Forelimb muscle (tissue), 1 donor: ENCODE measurements around the gene DDI1. TPM values are rescaled to one million over a fixed set of nuclear protein-coding genes. Genes with fewer than 3 reads are reported as not detected.
"Not testable (repeated sequence)": the region's sequence is repeated elsewhere in the genome, so short reads cannot be mapped to it uniquely, and the experiment has no call there.

Source experiments
- DNase-seq: peaks from one replicate; pipeline ENCODE4 v3.0.0-alpha.2; 2013; ENCODE audit warnings: low read depth
- polyA plus RNA-seq: library from polyadenylated mRNA; unstranded; fragments of 120-200 nt; gene quantifications from one replicate; pipeline ENCODE4 v1.2.1, GENCODE V29; 2013; ENCODE audit not compliant: insufficient read length

Gene DDI1
- polyA plus RNA-seq, 1 donor, result not detected

DNA sequence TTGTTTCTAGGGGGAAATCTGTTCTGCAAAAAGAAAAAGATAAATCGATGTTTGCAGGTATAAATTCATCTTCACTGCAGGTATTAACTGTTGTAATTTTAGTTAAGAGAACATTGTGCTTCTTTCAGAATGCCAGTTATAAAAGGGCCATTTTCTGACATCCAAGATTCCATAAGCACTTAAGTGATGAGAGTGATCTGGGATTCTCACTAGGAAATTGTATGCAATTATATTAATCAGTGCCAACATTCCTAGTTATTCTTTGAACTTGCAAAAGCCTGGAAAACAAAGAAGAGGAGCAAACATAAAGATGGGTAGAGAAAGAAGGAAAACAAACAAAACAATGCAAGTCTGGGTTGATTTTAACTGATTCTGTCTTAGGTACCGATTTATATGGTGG, 5.4 kb downstream of the DDI1 start:
- no peak for DNase-seq

DNA sequence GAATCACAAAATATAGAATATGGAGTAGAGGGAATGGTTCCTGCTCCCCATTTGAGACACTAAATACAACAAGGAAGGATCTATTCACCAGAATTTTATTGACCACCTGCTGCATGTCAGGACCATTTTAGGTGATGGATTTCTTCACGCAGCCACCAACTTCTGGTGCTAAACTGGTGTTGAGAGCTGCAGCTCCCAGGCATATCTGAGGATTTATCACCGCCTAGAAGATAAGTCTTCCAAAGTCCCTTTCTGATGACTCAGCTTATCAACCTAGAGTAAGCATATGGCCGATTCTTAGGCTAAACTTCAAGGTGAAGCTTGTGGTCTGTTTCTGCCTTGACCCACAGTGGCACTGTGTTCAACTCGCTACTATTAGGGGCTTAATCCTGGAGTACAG, 6.7 kb downstream of the DDI1 start:
- no peak for DNase-seq

GRCh38 chr11:104043678-104044239, 7.3 kb downstream of the DDI1 start:
- no peak for DNase-seq

- DNase-seq, result no peak
These were observed 9.9 kb downstream of the DDI1 start for GRCh38 chr11:104046331-104046730.

DNA sequence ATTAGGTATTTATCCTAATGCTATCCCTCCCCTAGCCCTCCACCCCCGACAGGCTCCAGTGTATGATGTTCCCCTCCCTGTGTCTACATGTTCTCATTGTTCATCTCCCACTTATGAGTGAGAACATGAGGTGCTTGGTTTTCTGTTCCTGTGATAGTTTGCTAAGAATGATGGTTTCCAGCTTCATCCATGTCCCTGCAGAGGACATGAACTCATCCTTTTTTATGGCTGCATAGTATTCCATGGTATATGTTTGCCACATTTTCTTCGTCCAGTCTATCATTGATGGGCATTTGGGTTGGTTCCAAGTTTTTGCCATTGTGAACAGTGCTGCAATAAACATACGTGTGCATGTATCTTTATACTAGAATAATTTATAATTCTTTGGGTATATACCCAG, 10.4 kb downstream of the DDI1 start:
- not testable (repeated sequence) for DNase-seq

- no peak for DNase-seq
These were observed 12.7 kb downstream of the DDI1 start for GRCh38 chr11:104049116-104049515.

- DNase-seq, result no peak
These were observed 15.3 kb downstream of the DDI1 start for GRCh38 chr11:104051778-104052177.

DNA sequence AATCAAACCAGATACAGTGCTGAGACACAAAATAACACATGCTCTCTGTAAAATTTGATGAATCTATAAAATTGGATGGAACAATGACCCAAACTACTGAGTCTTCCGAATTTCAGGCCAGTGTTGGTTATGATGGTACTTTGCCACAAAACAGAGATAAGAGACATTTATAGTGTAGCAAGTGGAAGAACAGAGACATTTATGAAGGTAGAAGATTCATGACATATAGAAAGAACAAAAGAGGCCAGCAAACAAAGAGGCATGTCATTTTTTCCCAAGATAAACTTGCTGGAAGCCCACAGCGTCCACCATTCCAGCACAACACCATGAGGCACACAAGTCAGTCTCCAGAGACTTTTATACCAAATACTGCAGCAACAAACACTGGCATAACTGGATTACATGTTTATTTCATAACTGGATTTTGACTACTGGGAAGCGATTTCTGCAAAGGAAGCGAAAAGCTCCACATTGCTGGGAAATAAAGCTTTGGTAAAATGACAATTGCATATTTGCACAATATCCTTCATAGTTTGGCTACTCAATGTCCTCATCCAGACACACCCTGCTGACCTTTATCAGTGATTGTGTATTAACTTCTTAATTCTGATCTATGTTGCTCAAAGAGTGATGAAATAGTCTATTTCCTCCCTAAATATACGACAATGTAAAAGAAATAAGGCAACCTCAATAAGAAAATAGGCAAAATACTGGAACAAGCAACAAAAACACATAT, 17.5 kb downstream of the DDI1 start:
- DNase-seq, result no peak

GRCh38 chr11:104054911-104055529, 18.6 kb downstream of the DDI1 start:
- DNase-seq, result no peak

DNA sequence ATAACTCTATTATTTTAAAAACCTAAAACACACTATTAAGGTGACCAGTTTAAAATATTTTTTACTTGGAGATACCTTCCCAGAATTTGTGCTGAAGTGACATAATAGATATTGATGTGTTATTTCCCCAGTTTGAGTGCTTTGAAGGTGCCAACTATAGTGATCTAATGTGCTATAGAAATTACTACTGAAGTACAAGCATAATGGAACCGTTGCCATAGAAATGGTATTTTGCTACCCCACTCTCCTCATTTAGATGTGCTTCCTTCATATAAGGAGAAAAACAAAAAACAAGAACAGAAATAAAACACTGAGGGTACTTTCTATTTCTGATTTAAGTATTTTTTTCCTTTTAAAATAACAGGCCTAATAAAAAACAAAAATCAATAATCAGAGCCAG, 19.2 kb downstream of the DDI1 start:
- DNase-seq, result no peak

DNA sequence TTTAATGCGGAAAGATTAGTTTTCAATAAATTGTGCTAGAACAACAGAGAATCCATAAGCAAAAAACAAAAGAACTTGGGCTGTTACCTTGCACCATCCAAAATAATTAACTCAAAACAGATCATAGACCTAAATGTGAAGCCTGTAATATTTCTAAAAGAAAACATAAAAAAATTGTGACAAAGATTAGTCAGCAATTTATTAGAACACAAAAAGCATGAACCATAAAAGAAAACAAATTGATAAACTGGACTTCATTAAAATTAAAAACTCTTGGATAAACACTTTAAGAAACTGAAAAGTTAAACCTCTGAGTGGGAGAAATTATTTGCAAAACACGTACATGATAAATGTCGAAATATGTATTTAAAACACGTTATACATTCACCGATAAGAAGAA, 21.5 kb downstream of the DDI1 start:
- no peak for DNase-seq

GRCh38 chr11:104058680-104059079, 22.2 kb downstream of the DDI1 start:
- no peak for DNase-seq

- DNase-seq, result no peak
These were observed 23.8 kb downstream of the DDI1 start for GRCh38 chr11:104060004-104060794.

- no peak for DNase-seq
These were observed 24.4 kb downstream of the DDI1 start for GRCh38 chr11:104060820-104061219.

GRCh38 chr11:104061853-104062521, 25.5 kb downstream of the DDI1 start:
- no peak for DNase-seq

DNA sequence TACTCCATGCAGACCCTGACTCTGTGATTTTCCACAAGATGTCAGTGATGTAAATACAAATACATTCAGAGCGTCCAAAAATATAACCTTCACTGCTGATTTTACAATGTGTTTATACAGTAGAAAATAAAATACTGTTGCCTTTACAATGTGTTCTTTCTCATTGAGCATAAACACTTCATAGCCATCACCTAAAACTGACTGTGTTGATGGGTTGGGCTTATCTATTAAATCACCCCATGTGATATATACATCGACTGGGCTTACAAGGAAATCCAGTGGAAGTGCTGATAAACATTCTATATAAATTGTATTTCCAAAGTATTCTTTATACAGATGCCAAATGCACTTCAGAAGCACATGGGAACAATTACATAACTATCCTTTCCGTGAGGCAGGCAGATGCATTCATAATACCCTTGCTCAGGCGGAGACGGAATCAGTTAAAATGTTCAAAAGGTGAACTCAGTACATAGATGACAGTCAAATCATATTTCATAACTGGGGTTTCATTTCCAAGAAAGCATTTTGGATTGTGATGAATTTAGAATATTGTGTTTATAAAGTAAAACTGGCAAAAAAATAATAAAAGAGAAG, 27.7 kb downstream of the DDI1 start:
- no peak for DNase-seq

- DNase-seq, result no peak
These were observed 31.1 kb downstream of the DDI1 start for GRCh38 chr11:104067534-104067933.

DNA sequence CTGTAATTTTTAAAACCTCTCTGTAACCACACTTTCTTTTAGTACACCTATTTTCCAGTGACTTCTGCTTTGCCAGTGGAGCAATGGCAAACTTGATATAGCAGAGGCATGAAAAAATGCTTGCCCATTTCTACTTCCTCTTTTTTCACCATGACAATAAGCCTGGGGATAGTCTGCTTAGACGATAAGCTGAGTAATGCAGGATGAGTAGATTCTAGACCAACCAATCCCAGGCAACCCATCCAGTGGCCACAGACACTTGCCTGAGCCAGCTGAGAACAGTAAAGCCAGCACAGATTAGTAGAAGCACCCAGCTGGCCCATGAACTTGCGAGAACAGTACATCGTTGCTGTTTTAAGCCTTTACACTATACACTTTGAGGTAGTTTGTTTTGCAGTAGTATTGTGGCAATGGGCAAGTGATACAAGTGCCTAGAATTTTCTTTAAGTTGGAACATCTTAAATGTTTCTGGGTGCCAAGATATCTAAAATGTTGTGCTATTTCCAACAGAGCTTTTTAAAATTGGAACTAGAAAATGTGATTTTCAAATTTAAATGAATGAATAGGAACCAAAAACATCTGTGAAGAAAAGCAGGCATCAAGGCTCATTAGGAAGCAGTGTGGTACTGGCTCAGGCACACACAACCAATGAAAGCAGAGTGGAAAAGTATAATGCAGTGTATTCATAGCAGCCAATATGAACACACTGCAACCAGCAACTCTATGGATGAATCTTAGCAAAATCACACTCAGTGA, 37.7 kb downstream of the DDI1 start:
- DNase-seq, result no peak

GRCh38 chr11:104075091-104075490, 38.7 kb downstream of the DDI1 start:
- no peak for DNase-seq

- DNase-seq, result no peak
These were observed 39.3 kb downstream of the DDI1 start for GRCh38 chr11:104075706-104076105.

- DNase-seq, result no peak
These were observed 40.0 kb downstream of the DDI1 start for GRCh38 chr11:104076455-104076854.
